ENCODE results near the gene GOLT1A. TPM values are rescaled to one million over a fixed set of nuclear protein-coding genes. Genes with fewer than 3 reads are reported as not detected.

The GOLT1A gene
- total RNA-seq, 1 donor from 2014 or later, result not detected

GRCh38 chr1:204161609-204162493 is 51.9 kb downstream of the GOLT1A start:
- no peak for DNase-seq (ENCODE audit: low spot score)

DNA sequence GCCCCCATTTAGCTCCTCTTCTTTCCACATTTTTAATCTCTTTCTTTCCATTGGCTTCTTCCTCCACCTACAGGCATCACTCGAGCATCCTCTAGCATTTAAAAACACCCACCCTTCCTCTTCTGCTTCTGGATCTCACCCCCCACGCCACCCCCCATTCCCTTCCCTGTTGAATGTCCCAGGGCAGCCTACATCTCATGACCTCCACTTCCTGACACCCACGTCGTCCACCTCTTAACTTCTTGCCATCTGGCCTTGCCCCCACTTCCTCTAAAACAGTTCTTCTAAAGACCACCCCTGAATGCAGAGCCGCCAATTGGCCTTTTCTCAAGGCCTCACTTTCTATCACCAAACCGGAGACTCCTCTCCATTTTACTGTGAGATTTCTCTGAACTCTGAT is 55.8 kb downstream of the GOLT1A start:
- DNase-seq (ENCODE audit: low spot score), result no peak

DNA sequence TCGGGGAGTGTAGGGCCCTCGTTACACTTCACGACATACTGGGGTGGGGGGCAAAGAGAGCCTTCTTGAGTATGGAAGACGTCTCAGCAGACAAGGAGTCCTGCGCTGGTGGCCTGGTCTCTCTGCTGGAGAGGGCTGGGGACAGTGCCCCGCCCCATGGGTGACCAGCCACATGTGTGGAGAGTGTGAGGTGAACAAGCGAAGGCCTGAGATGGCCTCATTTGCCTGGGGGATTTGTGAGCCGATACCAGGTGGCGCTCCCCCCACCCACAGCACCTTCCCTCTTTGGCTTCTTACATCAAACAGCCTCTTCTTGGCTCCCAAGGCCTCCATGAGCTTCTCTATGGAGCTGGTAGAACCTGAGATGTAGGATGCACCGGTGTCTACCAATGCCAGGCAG is 57.9 kb downstream of the GOLT1A start:
- no peak for DNase-seq (ENCODE audit: low spot score)

GRCh38 chr1:204154568-204155255 is 59.1 kb downstream of the GOLT1A start:
- no peak for DNase-seq (ENCODE audit: low spot score)

DNA sequence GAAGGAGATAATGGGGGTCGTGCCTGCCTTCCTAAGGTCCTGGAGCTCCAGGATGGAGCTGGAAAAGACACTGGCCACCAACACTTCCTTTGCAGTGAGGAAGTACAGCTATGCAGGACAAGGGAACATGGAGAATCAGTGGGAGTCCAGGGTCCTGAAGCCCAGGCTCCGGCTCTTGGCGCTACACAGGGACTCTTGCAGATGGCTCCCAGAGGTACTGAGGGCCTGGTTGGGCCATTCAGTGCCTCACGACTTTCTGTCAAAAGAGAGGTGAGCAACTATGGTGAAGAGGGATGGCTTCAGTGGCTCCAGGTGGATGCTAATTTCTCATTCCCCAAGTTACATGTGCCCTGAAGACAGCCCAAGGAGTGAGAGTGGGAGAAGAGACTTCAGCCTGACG is 60.1 kb downstream of the GOLT1A start:
- no peak for DNase-seq (ENCODE audit: low spot score)

GRCh38 chr1:204152310-204153044 is 61.3 kb downstream of the GOLT1A start:
- no peak for DNase-seq (ENCODE audit: low spot score)

GRCh38 chr1:204151552-204152309 is 62.1 kb downstream of the GOLT1A start, which contains the start of gene ETNK2:
Gene ETNK2 (minus strand): TSS chr1:204152044. CDS start chr1:204151852, 192 bp downstream.
- no peak for DNase-seq (ENCODE audit: low spot score)

DNA sequence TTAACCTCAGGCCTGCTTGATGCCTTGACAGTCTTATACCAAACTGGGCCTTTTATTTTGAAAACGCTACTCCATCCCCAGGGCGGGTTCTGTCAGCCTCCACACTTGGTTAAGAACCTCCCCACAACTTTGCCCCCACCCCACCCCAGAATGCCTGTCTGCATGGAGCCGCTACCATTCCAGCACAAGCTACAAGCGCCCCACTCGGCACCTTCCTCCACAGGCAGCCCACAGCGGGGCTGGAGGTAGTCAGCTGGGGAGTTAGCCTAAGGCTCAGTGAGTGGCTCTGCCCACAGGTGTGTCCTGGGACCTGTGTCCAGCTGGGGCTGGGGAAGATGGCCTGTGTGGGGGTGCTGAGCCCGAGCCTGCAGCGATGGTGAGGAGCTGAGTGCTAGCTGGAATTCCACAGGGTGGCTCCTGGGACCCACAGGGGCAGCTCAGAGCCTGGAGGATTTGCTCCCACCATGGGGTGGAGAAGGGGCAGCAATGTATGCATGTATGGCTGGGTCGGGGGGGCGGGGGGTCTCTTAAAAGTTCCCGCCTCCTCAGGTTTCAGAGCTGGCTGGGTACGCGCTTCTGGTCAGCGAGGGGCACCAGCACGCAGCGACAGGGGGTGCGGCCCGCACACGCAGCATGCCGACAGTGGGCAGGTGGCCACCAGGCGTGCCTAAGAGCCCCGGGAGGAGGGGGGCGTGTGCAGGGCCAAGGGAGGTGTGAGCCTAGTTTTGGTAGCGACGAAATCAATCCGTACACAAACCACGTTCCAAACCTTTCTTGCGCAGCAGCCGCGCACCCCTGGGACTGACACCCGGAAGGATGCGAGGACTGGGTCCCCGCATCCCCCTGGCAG is 62.9 kb downstream of the GOLT1A start:
- no peak for DNase-seq (ENCODE audit: low spot score)

- DNase-seq (ENCODE audit: low spot score), result no peak
Measured at GRCh38 chr1:204149635-204150565, 63.9 kb downstream of the GOLT1A start.

- no peak for DNase-seq (ENCODE audit: low spot score)
Measured at GRCh38 chr1:204149107-204149506, 64.7 kb downstream of the GOLT1A start.

Other genes starting within 250 kb of the GOLT1A start
- gene SOX13, start 140.9 kb downstream of the GOLT1A start, total RNA-seq, result 33.1 TPM
- gene ETNK2, start 61.9 kb downstream of the GOLT1A start, total RNA-seq, result 6.1 TPM
- 1.3 TPM for gene REN, start 47.7 kb downstream of the GOLT1A start, total RNA-seq
- not detected for gene KISS1, start 17.5 kb downstream of the GOLT1A start, total RNA-seq
- 3.5 TPM for gene PLEKHA6, start 145.9 kb upstream of the GOLT1A start, total RNA-seq
- gene PPP1R15B, start 197.8 kb upstream of the GOLT1A start, total RNA-seq, result 132 TPM